PC-3 (cell line): Measurements from ENCODE around the gene LTBP1. TPM values are rescaled to one million over a fixed set of nuclear protein-coding genes. Genes with fewer than 3 reads are reported as not detected.

Experiments
- ATAC-seq: fragments of 200-7000 bp; cut with Tn5 transposase; 2 replicates; pipeline ENCODE4 v1.9.1; 2020; ENCODE audit warnings: mild to moderate bottlenecking, moderate library complexity
- BruUV-seq: library from RNA; stranded (reverse); fragments of 400-500 nt; replicated peaks from 2 replicates; lab custom pipeline; 2021; lab: Mats Ljungman, UMichigan
- CTCF ChIA-PET: fragments of 300-600 bp; sonication (Branson Sonifier 250); formaldehyde crosslinking; loops from one replicate; lab custom pipeline; 2022; ENCODE audit warnings: antibody characterized with exemption; lab: Charles Lee
- POLR2A ChIA-PET: fragments of 300-600 bp; sonication (Branson Sonifier 250); formaldehyde crosslinking; loops from one replicate; lab custom pipeline; 2022; ENCODE audit warnings: antibody characterized with exemption; ENCODE audit not compliant: unreplicated experiment; lab: Charles Lee
- DNase-seq: peaks from one replicate; pipeline ENCODE4 v3.0.0-alpha.2; 2015
- H2AFZ ChIP-seq: fragments of 300-600 bp; sonication (generic); 2 replicates; pipeline ENCODE4 v1.6.0; 2016; ENCODE audit warnings: antibody characterized with exemption, low read length
- H3F3A ChIP-seq: fragments of 300-600 bp; sonication (generic); one replicate; pipeline ENCODE4 v1.6.0; 2017; ENCODE audit warnings: antibody characterized with exemption, low read length, control low read depth, mild to moderate bottlenecking; ENCODE audit not compliant: unreplicated experiment
- H3K27ac ChIP-seq: fragments of 300-600 bp; sonication (generic); 2 replicates; pipeline ENCODE4 v1.5.1; 2016; ENCODE audit warnings: mild to moderate bottlenecking, low read length
- H3K27me3 ChIP-seq: fragments of 300-600 bp; sonication (generic); 2 replicates; pipeline ENCODE4 v1.6.1; 2016; ENCODE audit warnings: low read length, mixed read lengths
- H3K36me3 ChIP-seq: fragments of 300-600 bp; sonication (generic); 2 replicates; pipeline ENCODE4 v1.6.1; 2016; ENCODE audit warnings: low read depth, mixed run types, low read length, mixed read lengths
- H3K4me1 ChIP-seq: fragments of 300-600 bp; sonication (generic); 2 replicates; pipeline ENCODE4 v1.5.1; 2016; ENCODE audit warnings: low read length; ENCODE audit not compliant: insufficient read depth
- H3K4me2 ChIP-seq: fragments of 300-600 bp; sonication (generic); 2 replicates; pipeline ENCODE4 v1.6.0; 2016; ENCODE audit warnings: low read length
- H3K4me3 ChIP-seq: fragments of 300-600 bp; sonication (generic); 2 replicates; pipeline ENCODE4 v1.5.1; 2016; ENCODE audit warnings: mild to moderate bottlenecking, low read length, mixed read lengths
- H3K79me2 ChIP-seq: fragments of 300-600 bp; sonication (generic); 2 replicates; pipeline ENCODE4 v1.6.1; 2017; ENCODE audit warnings: low read length, mixed read lengths
- H3K9ac ChIP-seq: fragments of 300-600 bp; sonication (generic); 2 replicates; pipeline ENCODE4 v1.6.0; 2016; ENCODE audit warnings: mild to moderate bottlenecking, low read length
- H3K9me2 ChIP-seq: fragments of 300-600 bp; sonication (generic); replicated peaks from 2 replicates; pipeline ENCODE4 v1.6.1; 2016; ENCODE audit warnings: mixed run types, low read length, mixed read lengths
- H3K9me3 ChIP-seq: fragments of 300-600 bp; sonication (generic); 2 replicates; pipeline ENCODE4 v1.6.1; 2016; ENCODE audit warnings: low read length, mixed read lengths
- H4K20me1 ChIP-seq: fragments of 300-600 bp; sonication (generic); 2 replicates; pipeline ENCODE4 v1.6.1; 2016; ENCODE audit warnings: low read length, mixed read lengths
- EZH2 ChIP-seq: fragments of 300-600 bp; sonication (generic); IDR thresholded peaks from one replicate; pipeline ENCODE4 v1.6.1; 2017; ENCODE audit warnings: antibody characterized with exemption, mild to moderate bottlenecking, low read length; ENCODE audit not compliant: unreplicated experiment
- EZH2phosphoT487 ChIP-seq: fragments of 300-600 bp; sonication (generic); IDR thresholded peaks from 2 replicates; pipeline ENCODE4 v1.6.1; 2018; ENCODE audit warnings: mild to moderate bottlenecking, antibody characterized with exemption, low read length, borderline replicate concordance
- intact Hi-C: fragments of 100-400 bp; cut with micrococcal nuclease; formaldehyde crosslinking; loops from 2 replicates; pipeline ENCODE4 v1.9.0; 2023
- total RNA-seq: library from RNA; depleted of rRNA; stranded (reverse); fragments of >200 nt; gene quantifications from 2 replicates; pipeline ENCODE4 v1.2.3, GENCODE V29; 2014
- TF ChIP-seq, protein P1 (sequence below): fragments of 300-600 bp; sonication (generic); conservative IDR thresholded peaks from 2 replicates; pipeline ENCODE4 v1.5.1; 2017; ENCODE audit warnings: antibody characterized with exemption, low read depth, mild to moderate bottlenecking, low read length

The LTBP1 gene
- total RNA-seq, 1 experiment from 2014 or later = 45.9 TPM

DNA sequence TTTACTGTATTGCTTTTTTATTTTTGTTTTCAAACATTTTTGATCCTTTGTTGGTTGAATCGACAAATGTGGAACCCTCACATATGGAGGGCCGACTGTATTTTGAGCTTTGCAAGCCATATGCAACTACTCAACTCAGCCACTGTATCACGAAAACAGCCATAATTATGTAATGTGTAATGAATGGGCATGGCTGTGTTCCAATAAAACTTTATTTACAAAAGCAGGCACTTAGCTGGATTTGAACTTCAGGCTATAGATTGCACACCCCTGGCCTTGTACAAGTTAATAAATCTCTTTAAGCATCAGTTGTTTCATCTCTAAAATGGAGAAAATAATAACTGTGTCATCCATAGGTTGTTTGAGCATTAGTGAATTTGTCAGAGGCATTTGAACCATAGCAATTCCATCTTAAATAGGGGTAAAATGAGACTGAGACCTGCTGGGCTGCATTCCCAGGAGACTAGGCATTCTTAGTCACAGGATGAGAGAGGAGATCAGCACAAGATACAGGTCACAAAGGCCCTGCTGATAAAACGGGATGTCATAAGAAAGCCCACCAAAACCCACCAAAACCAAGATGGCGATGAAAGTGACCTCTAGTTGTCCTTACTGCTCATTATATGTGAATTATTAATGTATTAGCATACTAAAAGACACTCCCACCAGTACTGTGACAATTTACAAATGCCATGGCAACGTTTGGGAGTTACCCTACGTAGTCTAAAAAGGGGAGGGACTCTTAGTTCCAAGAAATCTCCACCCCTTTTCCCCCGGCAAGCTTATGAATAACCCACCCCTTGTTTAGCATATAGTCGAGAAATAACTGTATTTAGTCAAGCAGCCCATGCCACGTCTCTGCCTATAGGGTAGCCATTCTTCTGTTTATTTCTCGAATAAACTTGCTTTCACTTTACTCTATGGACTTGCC is 13.7 kb upstream of the LTBP1 start:
- H3K4me1 ChIP-seq = peaks cover 19% of the 10 kb centered on the region

DNA sequence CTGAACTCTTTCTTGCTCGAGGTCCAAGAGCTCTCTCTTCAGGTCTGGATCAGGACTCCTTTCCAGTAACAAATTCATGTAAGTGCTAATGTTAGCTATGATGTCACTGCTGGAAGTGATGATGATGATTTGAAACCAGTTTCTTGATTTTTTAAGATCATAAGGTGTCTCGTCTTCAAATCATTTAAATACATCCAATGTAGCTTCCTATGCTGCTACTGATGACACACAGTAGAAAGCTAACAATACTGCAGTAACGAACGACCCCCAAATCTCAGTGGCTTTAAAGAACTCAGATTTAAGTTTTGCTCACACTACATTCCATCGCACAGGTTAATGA is 13.0 kb upstream of the LTBP1 start:
- no peak for TF ChIP-seq EZH2
- TF ChIP-seq, protein P1, sequence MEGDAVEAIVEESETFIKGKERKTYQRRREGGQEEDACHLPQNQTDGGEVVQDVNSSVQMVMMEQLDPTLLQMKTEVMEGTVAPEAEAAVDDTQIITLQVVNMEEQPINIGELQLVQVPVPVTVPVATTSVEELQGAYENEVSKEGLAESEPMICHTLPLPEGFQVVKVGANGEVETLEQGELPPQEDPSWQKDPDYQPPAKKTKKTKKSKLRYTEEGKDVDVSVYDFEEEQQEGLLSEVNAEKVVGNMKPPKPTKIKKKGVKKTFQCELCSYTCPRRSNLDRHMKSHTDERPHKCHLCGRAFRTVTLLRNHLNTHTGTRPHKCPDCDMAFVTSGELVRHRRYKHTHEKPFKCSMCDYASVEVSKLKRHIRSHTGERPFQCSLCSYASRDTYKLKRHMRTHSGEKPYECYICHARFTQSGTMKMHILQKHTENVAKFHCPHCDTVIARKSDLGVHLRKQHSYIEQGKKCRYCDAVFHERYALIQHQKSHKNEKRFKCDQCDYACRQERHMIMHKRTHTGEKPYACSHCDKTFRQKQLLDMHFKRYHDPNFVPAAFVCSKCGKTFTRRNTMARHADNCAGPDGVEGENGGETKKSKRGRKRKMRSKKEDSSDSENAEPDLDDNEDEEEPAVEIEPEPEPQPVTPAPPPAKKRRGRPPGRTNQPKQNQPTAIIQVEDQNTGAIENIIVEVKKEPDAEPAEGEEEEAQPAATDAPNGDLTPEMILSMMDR = no peak
- TF ChIP-seq EZH2phosphoT487 = no peak
- H3K4me1 ChIP-seq = peaks cover 25% of the 10 kb centered on the region
- H3K9ac ChIP-seq = no peak overlapping the region
- H4K20me1 ChIP-seq = no peaks in the 10 kb centered on the region
- no peaks in the 10 kb centered on the region for H3K36me3 ChIP-seq
- ChIA-PET POLR2A (no interaction called here), CTCF (no interaction called here)
- ATAC-seq (no peak), DNase-seq (no peak)
- no peaks in the 10 kb centered on the region for H3K9me2 ChIP-seq
- no peak overlapping the region for H3K4me3 ChIP-seq
- no peak overlapping the region for H3K4me2 ChIP-seq
- H3K27ac ChIP-seq = no peak overlapping the region
- BruUV-seq = no TSS peak
- H3F3A ChIP-seq = no peaks in the 10 kb centered on the region
- intact Hi-C loops = no loop called here
- no peaks in the 10 kb centered on the region for H3K79me2 ChIP-seq
- no peak overlapping the region for H2AFZ ChIP-seq
- H3K9me3 ChIP-seq = no peaks in the 10 kb centered on the region
- no peaks in the 10 kb centered on the region for H3K27me3 ChIP-seq

More for the DNA sequence above, 13.7 kb upstream of the LTBP1 start:
- no peak overlapping the region for H3K4me3 ChIP-seq
- H3K79me2 ChIP-seq = no peaks in the 10 kb centered on the region
- ChIA-PET POLR2A (no interaction called here), CTCF (no interaction called here)
- DNase-seq = peak; percentile 46
- H3K9me3 ChIP-seq = no peaks in the 10 kb centered on the region
- no peaks in the 10 kb centered on the region for H3F3A ChIP-seq
- H3K4me2 ChIP-seq = no peak overlapping the region
- no peaks in the 10 kb centered on the region for H3K9me2 ChIP-seq
- H3K27me3 ChIP-seq = no peaks in the 10 kb centered on the region
- no peaks in the 10 kb centered on the region for H4K20me1 ChIP-seq
- no peak overlapping the region for H2AFZ ChIP-seq
- H3K9ac ChIP-seq = no peak overlapping the region
- TF ChIP-seq EZH2phosphoT487 (no peak), EZH2 (no peak)
- TF ChIP-seq, protein P1 = no peak
- BruUV-seq = no TSS peak
- no peak overlapping the region for H3K27ac ChIP-seq
- intact Hi-C loops = no loop called here
- no peak for ATAC-seq
- H3K36me3 ChIP-seq = no peaks in the 10 kb centered on the region
